ENCODE results near the gene RIMBP2.

The RIMBP2 gene

GRCh38 chr12:130511285-130511684, 204.8 kb downstream of the RIMBP2 start:
- DNase-seq = no peak

- DNase-seq = no peak
Measured at GRCh38 chr12:130509454-130509853, 206.6 kb downstream of the RIMBP2 start.

GRCh38 chr12:130508847-130509246, 207.3 kb downstream of the RIMBP2 start:
- no peak for DNase-seq

GRCh38 chr12:130508318-130508717, 207.8 kb downstream of the RIMBP2 start:
- DNase-seq = no peak

GRCh38 chr12:130506844-130507243, 209.3 kb downstream of the RIMBP2 start:
- DNase-seq = no peak

GRCh38 chr12:130504840-130505175, 211.3 kb downstream of the RIMBP2 start:
- DNase-seq = no peak

GRCh38 chr12:130504110-130504839, 211.8 kb downstream of the RIMBP2 start:
- no peak for DNase-seq

- DNase-seq = no peak
Measured at GRCh38 chr12:130501821-130502220, 214.3 kb downstream of the RIMBP2 start.

- no peak for DNase-seq
Measured at GRCh38 chr12:130500835-130501330, 215.2 kb downstream of the RIMBP2 start.

GRCh38 chr12:130499474-130499873, 216.6 kb downstream of the RIMBP2 start:
- no peak for DNase-seq

- DNase-seq = peak in 2 of 58 donors; percentile 17 to 34
Measured at GRCh38 chr12:130498589-130499385, 217.3 kb downstream of the RIMBP2 start.

- DNase-seq = no peak
Measured at GRCh38 chr12:130497991-130498390, 218.1 kb downstream of the RIMBP2 start.

- DNase-seq = no peak
Measured at GRCh38 chr12:130497321-130497720, 218.8 kb downstream of the RIMBP2 start.

GRCh38 chr12:130496516-130497120, 219.5 kb downstream of the RIMBP2 start:
- DNase-seq = no peak

GRCh38 chr12:130495156-130495555, 220.9 kb downstream of the RIMBP2 start:
- DNase-seq = no peak

- DNase-seq = no peak
Measured at GRCh38 chr12:130494736-130495135, 221.4 kb downstream of the RIMBP2 start.

- DNase-seq = no peak
Measured at GRCh38 chr12:130493951-130494350, 222.1 kb downstream of the RIMBP2 start.

- peak in 5 of 58 donors; percentile 10 to 35 (median 29) for DNase-seq
Measured at GRCh38 chr12:130491421-130492357, 224.4 kb downstream of the RIMBP2 start.

GRCh38 chr12:130490674-130491073, 225.4 kb downstream of the RIMBP2 start:
- no peak for DNase-seq

GRCh38 chr12:130489293-130489692, 226.8 kb downstream of the RIMBP2 start:
- no peak for DNase-seq

GRCh38 chr12:130488358-130488710, 227.8 kb downstream of the RIMBP2 start:
- no peak for DNase-seq

Measured in anterior cingulate cortex (tissue), 58 donors.